Measurements from ENCODE around the gene COX8A. TPM values are rescaled to one million over a fixed set of nuclear protein-coding genes. Genes with fewer than 3 reads are reported as not detected.

COX8A gene
- total and polyA plus RNA-seq, 10 of the 15 experiments (the other 5 are each of a cell fraction or from before 2014, with no cell fraction given): 243 to 1,476 (median 522) TPM

DNA sequence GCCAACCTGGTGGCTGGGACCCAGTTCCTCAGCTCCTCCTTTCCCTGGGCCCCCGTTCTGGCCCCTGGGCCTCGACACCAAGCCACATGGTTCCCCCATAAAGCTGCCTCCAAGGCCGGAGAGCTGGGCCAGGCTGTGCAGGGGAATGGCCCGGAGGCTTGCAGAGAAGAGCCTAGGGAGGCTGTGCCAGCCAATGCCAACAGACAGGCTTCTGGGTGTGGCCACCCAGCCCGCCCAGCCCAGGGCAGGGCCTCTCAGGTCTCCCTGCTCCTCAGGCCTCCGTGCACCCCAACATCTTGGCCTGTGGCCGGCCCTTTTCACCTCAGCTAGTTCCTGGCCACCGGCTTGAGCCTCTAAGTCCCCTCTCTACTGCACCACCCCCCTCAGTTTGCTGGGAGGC lies 43.9 kb downstream of the COX8A start:
- ATAC-seq: no peak

More for the DNA sequence above, 43.9 kb downstream of the COX8A start:
- H4K20me1 ChIP-seq (ENCODE audit: control insufficient read depth, insufficient read depth): no peaks in the 10 kb centered on the region
- H3K9ac ChIP-seq (ENCODE audit: control insufficient read depth, insufficient read depth, low read length): no peak overlapping the region
- TF ChIP-seq CHD1 (IDR thresholded peaks at IDR 0.05; ENCODE audit: low read depth, low read length): no peak
- TF ChIP-seq, protein P1, sequence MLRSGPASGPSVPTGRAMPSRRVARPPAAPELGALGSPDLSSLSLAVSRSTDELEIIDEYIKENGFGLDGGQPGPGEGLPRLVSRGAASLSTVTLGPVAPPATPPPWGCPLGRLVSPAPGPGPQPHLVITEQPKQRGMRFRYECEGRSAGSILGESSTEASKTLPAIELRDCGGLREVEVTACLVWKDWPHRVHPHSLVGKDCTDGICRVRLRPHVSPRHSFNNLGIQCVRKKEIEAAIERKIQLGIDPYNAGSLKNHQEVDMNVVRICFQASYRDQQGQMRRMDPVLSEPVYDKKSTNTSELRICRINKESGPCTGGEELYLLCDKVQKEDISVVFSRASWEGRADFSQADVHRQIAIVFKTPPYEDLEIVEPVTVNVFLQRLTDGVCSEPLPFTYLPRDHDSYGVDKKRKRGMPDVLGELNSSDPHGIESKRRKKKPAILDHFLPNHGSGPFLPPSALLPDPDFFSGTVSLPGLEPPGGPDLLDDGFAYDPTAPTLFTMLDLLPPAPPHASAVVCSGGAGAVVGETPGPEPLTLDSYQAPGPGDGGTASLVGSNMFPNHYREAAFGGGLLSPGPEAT (IDR thresholded peaks at IDR 0.05; ENCODE audit: low read depth): no peak
- no peak for TF ChIP-seq GATAD2B (conservative IDR thresholded peaks at IDR 0.05; ENCODE audit: low read depth)
- no peak for TF ChIP-seq NFXL1 (IDR thresholded peaks at IDR 0.05; ENCODE audit: borderline replicate concordance)
- TF ChIP-seq HDAC6 (IDR thresholded peaks at IDR 0.05; ENCODE audit: unreplicated experiment): no peak
- no peak for TF ChIP-seq MEF2B (IDR thresholded peaks at IDR 0.05; ENCODE audit: partially characterized antibody, poor library complexity, severe bottlenecking)
- no peak for TF ChIP-seq TCF7 (IDR thresholded peaks at IDR 0.05; ENCODE audit: borderline replicate concordance)
- TF ChIP-seq NFYB (IDR thresholded peaks at IDR 0.05; ENCODE audit: insufficient read depth, low read depth, low read length): no peak
- TF ChIP-seq SIX5 (IDR thresholded peaks at IDR 0.05; ENCODE audit: low read depth, low read length, severe bottlenecking): no peak
- no peak for TF ChIP-seq DPF2 (IDR thresholded peaks at IDR 0.05)
- intact Hi-C loops (cut with micrococcal nuclease; ENCODE audit: unreplicated experiment) (no loop called here), in situ Hi-C loops (cut with MboI) (no loop called here)
- DNase-seq (ENCODE audit: low read depth, low spot score) (no peak), FAIRE-seq (no peak)
- no peaks in the 10 kb centered on the region for H3K36me3 ChIP-seq (ENCODE audit: control insufficient read depth in 2 of 2, insufficient read depth in 2 of 2, low read length in 1 of 2)
- H3K27ac ChIP-seq (ENCODE audit: control insufficient read depth, insufficient read depth): no peak overlapping the region
- ChIA-PET POLR2A (interaction anchor here (0.5 kb wide), 1 partner anchor 78 kb away, joined by 7 read pairs; no protein-coding TSS in a partner anchor), RAD21 (ENCODE audit: unreplicated experiment) (no interaction called here), SMC1A (ENCODE audit: uncharacterized antibody, unreplicated experiment) (no interaction called here), CTCF (no interaction called here)
- 47% methylated on average over 8 of the region's 8 CpGs for WGBS (ENCODE audit: insufficient coverage, insufficient replicate concordance, low lambda C conversion rate, missing lambda C conversion rate)
- no peak overlapping the region for H3K4me2 ChIP-seq (ENCODE audit: control insufficient read depth, insufficient read depth)
- H3K27me3 ChIP-seq (replicated peaks in 1 of 2; ENCODE audit: control insufficient read depth in 2 of 2, insufficient read depth in 2 of 2, low read length in 1 of 2): no peaks in the 10 kb centered on the region; a peak in 1 of 4 replicates
- no peaks in the 10 kb centered on the region for H3K79me2 ChIP-seq (ENCODE audit: control insufficient read depth, insufficient read depth, low read length)
- no peaks in the 10 kb centered on the region for H3K9me3 ChIP-seq (replicated peaks; ENCODE audit: control insufficient read depth, insufficient read depth, low read length)
- H2AFZ ChIP-seq (ENCODE audit: control insufficient read depth, low read depth, low read length): no peak overlapping the region
- no TSS peak for BruUV-seq (replicated peaks)
- H3K4me1 ChIP-seq (ENCODE audit: control insufficient read depth, insufficient read depth, low read length): no peaks in the 10 kb centered on the region
- no peak overlapping the region for H3K4me3 ChIP-seq
